ENCODE data around the gene SMIM5.

Gene SMIM5

DNA sequence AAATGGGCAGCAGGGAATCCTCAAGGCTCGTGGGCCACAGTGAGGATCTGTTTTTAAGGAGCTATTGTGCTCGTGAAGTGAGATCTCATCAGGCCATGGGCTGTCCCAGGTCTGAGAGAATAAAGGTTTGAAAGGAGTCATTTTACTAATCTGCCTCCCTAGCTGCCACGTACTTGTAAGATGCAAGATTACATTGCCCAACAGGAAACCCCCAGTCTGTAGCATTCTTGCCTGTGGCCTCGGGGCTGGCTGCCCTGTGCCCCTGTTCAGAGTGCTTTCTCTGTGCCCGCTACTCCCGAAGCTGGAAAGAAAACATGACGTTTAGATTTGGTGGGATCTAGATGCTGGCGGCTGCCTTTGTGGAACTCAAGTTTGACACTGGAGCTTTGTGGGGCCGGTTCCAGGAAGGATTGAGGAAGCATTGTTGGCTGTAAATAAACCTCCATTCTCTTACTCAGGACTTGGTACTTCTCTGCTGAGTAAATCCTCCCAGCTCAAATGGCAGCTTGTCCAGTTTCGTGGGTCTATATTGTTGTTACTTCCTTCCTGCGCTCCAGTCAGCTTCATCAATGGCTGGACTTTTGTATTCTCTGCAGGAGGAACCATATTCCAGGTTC lies 55.1 kb downstream of the SMIM5 start:
- TF ChIP-seq POLR2A (IDR thresholded peaks at IDR 0.05; ENCODE audit: low read depth, low read length): no peak
- DNase-seq (ENCODE audit: insufficient read length, low spot score) (no peak), FAIRE-seq (no peak)

DNA sequence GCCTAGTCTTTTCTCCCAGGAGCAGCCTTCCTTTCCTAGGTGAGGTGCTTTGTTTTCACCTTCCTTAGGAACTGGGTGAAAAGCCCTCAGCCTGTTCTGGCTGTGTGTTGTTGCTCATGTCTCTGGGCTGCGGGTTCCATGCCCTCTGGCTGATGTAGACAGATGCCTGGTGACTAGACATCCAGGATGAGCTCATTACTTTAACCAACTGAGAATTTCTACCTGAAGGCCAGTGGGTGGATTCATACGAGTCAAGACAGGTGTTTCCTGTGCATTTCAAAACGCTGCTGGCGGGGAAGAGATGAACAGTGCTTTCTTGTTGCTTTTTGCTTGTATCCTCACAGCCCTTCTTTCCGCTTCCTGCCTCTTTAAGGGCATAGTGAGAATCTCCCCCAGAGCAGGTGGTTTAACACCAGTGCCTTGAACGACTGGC lies 56.2 kb downstream of the SMIM5 start:
- FAIRE-seq (no peak), DNase-seq (ENCODE audit: insufficient read length, low spot score) (no peak)
- TF ChIP-seq POLR2A (IDR thresholded peaks at IDR 0.05; ENCODE audit: low read depth, low read length): no peak

Measured in H54 (cell line).